ENCODE measurements around the gene PRKAB2. TPM values are rescaled to one million over a fixed set of nuclear protein-coding genes. Genes with fewer than 3 reads are reported as not detected.

Gene PRKAB2
- total and polyA plus RNA-seq, 2 of the 4 experiments (the other 2 are of a cell fraction), result 8.4 to 11.0 TPM

DNA sequence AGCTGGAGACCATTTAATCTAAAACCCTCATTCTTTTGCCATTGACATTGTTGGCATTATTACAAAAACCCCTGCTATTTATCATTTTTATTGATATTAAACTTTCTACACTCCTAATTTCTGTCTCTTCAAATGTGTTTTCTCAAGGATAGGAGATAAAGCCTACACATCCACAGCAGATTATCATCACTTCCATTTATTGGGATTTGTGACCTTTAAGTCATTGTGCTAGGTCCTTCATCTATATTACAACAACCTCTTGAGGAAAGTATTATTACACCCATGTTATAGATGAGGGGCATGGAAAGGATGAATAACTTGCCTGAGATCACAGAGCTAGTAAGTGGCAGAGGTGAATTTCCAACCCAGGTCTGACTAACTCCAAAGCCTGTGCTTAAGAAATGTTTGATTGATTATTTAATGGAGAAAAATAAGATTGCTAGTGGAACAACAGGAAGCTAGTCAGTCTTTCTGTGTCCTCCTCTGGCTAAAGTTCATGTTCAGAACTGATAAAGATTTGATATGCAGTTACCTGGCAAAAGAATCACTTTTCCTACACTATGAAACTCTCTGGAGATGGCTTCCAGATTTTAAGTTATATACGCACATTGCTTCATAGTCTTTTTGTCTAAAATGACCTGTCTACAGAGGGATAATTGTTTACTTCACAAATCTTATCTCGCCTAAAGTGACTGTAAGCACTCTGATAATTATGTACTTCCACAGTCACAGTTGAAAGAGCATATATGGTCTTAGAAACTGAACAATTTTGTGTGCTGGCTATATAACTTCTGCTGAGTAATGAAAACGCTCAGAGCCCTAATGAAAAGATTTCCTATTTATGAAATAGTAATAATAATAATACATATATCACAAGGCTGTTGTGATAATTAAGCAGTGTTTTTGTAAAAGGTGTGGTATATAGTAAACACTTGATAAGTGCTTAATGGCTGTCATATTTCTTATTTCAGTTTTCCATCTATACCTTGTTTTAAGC, 37.9 kb upstream of the PRKAB2 start:
- Histone ChIP-seq H3K9ac (ENCODE audit: low read depth, low read length) (no peak overlapping the region), H3K14ac (replicated peaks; ENCODE audit: low read depth, low read length) (no peak overlapping the region), H2BK120ac (ENCODE audit: low read depth, low read length) (no peak overlapping the region), H2BK15ac (ENCODE audit: low read depth, low read length) (no peak overlapping the region), H3K4me2 (ENCODE audit: low read depth, low read length) (no peak overlapping the region), H3K23ac (ENCODE audit: low read depth, low read length) (no peak overlapping the region), H2BK20ac (ENCODE audit: low read depth, low read length) (no peak overlapping the region), H3K56ac (ENCODE audit: extremely low read depth, insufficient read depth, low read length) (no peak overlapping the region), H3K4ac (ENCODE audit: low read depth, low read length) (no peak overlapping the region), H4K8ac (ENCODE audit: low read depth in 2 of 2, low read length in 2 of 2) (no peak overlapping the region), H3K4me3 (ENCODE audit: insufficient read depth, low read depth, low read length) (no peak overlapping the region), H3K4me1 (ENCODE audit: control insufficient read depth, insufficient read depth, low read length) (no peaks in the 10 kb centered on the region), H3K79me1 (ENCODE audit: low read depth in 1 of 2, low read length in 2 of 2) (no peaks in the 10 kb centered on the region), H3K27ac (ENCODE audit: insufficient read depth, low read length) (no peak overlapping the region), H3K18ac (ENCODE audit: low read depth, low read length) (no peak overlapping the region), H3K36me3 (ENCODE audit: control insufficient read depth, insufficient read depth, low read length) (no peaks in the 10 kb centered on the region), H3K27me3 (ENCODE audit: control insufficient read depth, insufficient read depth, low read length) (no peaks in the 10 kb centered on the region), H2AFZ (replicated peaks; ENCODE audit: low read length, poor library complexity) (no peak overlapping the region), H4K20me1 (ENCODE audit: insufficient read depth, low read length) (no peaks in the 10 kb centered on the region), H3K9me1 (ENCODE audit: insufficient read depth, low read length) (no peaks in the 10 kb centered on the region; the same call in 1 of the 2 replicates), H2BK5ac (ENCODE audit: low read depth, low read length, poor library complexity, severe bottlenecking) (no peak overlapping the region), H3K9me3 (ENCODE audit: control insufficient read depth, insufficient read depth, low read length) (no peaks in the 10 kb centered on the region), H4K91ac (ENCODE audit: insufficient read depth, low read depth, low read length) (no peak overlapping the region), H2AK5ac (ENCODE audit: low read depth, low read length) (no peak overlapping the region), H2AK9ac (replicated peaks; ENCODE audit: low read depth, low read length, poor library complexity) (no peak overlapping the region), H4K5ac (ENCODE audit: low read depth, low read length) (no peak overlapping the region)
- BruUV-seq (replicated peaks), result no TSS peak
- no CpG with 5 or more reads among the region's 3 CpGs for WGBS, 2 experiments (ENCODE audit: extremely low coverage in 2 of 2, insufficient read length in 1 of 2)
- in situ Hi-C loops (cut with MboI; ENCODE audit: low sequenced_read_pairs), result no loop called here
- dilution Hi-C loops (cut with HindIII; ENCODE audit: low sequenced_read_pairs, unreplicated experiment), result no loop called here
- ChIA-PET CTCF (interaction anchor here (0.7 kb wide), 1 partner anchor 73 kb away, joined by 3 read pairs; no protein-coding TSS in a partner anchor), POLR2A (ENCODE audit: unreplicated experiment) (no interaction called here)
- ATAC-seq (ENCODE audit: low read depth) (no peak), DNase-seq (no peak)
- intact Hi-C loops (cut with micrococcal nuclease), result no loop called here
- TF ChIP-seq, protein P1, sequence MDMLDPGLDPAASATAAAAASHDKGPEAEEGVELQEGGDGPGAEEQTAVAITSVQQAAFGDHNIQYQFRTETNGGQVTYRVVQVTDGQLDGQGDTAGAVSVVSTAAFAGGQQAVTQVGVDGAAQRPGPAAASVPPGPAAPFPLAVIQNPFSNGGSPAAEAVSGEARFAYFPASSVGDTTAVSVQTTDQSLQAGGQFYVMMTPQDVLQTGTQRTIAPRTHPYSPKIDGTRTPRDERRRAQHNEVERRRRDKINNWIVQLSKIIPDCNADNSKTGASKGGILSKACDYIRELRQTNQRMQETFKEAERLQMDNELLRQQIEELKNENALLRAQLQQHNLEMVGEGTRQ (IDR thresholded peaks at IDR 0.05; ENCODE audit: low read depth, low read length), result no peak
- TF ChIP-seq, protein P2, sequence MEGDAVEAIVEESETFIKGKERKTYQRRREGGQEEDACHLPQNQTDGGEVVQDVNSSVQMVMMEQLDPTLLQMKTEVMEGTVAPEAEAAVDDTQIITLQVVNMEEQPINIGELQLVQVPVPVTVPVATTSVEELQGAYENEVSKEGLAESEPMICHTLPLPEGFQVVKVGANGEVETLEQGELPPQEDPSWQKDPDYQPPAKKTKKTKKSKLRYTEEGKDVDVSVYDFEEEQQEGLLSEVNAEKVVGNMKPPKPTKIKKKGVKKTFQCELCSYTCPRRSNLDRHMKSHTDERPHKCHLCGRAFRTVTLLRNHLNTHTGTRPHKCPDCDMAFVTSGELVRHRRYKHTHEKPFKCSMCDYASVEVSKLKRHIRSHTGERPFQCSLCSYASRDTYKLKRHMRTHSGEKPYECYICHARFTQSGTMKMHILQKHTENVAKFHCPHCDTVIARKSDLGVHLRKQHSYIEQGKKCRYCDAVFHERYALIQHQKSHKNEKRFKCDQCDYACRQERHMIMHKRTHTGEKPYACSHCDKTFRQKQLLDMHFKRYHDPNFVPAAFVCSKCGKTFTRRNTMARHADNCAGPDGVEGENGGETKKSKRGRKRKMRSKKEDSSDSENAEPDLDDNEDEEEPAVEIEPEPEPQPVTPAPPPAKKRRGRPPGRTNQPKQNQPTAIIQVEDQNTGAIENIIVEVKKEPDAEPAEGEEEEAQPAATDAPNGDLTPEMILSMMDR (conservative IDR thresholded peaks at IDR 0.05; ENCODE audit: low read depth, low read length), result no peak
- TF ChIP-seq SMC3 (IDR thresholded peaks at IDR 0.05; ENCODE audit: low read depth, low read length), result no peak
- TF ChIP-seq MAFK (IDR thresholded peaks at IDR 0.05; ENCODE audit: low read depth, low read length), result peak; percentile 45

Measured in IMR-90 (cell line).